GOT3 (cell line): ENCODE data around the gene MAT2A.
"Not testable (repeated sequence)": the region's sequence is repeated elsewhere in the genome, so short reads cannot be mapped to it uniquely, and the experiment has no call there.

Experiments used
- DNase-seq: peaks from one replicate; lab custom pipeline; 2025; ENCODE audit warnings: mixed read lengths; lab: John Stamatoyannopoulos, UW

MAT2A gene

DNA sequence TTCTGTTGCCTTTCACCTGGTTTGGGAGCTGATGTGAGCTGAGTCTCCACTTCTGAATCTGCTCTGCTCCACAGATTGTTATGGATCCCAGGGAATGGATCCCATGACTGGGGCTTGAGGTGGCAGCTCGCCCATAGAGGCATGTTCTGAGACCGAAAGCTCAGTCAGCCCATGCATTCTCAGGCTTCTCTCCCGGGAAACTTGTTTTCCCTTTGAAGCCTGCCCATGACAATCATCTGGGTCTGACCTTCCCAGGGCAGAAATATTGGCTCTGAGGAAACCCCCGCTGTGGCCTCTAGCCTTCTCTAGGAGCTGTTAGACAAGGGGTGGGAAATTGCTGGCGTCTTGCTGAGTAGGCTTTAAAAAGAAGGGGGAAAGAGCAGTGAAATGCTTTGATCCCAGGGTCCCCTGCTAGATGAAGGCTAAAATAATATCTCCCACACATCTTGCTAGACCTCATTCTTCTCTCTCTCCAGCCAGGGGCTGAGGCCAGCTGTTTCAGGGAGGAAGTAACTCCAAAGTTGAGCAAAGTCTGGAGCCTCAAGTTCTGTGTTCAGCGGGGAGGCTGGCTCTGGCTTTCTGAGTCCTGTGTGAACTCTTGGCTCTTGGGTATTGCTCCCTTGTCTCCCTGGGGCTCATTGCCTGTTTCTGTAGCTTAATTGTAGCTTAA, 40.4 kb downstream of the MAT2A start:
- no peak for DNase-seq

DNA sequence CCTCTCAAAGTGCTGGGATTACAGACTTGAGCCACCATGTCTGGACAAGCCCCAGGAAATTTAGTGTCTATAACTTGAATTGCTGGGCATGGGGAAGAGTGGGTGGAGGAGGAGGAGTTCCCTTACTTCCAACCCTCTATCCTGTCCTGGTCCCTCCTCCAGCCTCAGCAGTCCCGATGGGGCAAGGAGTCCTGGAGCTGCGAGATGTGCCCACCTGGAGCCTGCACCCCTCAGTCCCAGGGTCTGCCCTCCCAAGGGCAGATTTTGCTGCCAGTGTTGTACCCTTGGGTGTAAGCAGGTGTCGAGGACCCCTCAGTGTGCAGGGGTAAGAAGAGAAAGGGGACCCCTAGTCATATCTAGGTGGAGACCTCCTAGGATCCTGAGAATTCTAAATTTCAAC, 41.2 kb downstream of the MAT2A start:
- no peak for DNase-seq

DNA sequence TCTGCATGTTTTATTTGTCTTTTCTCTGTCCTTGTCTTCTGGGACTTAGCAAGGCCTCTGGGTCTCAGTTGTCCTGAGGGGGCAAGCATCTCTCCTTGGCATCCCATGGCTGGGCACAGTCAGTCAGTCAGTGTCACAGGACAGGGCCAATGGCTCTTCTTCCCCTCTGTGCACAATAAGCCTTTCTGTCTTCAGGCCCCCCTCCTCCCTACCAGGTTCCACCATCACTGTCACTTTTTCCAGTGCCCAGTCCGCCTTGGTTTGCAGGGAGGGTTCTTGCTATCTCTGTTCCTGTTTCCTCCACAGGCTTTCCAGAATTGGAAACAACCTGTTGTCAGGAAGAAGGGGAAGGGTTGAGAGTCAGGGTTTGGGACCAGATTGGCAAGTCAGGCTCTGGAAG, 43.5 kb downstream of the MAT2A start:
- no peak for DNase-seq

DNA sequence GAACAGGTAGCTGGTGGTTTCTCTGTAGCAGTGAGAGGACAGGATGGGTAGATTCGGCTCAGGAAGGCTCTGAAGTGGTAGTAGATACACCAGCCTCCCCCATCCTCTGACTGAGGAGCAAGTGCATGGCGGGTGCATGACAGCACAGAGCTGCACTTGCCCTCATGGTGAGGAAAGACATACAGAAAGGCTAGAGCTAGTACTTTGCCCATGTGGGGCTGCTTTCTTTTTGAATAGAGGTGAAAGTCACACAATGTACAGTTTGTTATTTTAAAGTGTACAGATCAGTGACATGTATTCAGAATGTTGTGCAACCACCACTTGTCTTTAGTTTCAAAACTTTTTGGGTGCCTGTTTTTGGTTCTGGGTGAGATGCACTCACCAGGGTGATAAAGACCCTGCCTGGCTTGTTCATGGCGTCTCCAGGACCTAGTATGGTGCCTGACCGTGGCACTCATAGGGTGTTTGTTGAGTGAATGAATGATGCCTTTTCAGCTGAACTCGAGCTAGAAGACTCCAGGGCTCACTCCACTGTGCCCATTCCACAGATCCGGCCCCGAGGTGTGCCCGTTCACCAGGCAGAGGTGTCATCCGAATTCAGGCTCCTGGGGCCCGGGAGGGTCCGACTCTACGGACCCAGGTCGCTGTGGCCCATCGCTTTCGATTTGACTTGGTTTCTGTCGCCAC, 44.8 kb downstream of the MAT2A start:
- no peak for DNase-seq

DNA sequence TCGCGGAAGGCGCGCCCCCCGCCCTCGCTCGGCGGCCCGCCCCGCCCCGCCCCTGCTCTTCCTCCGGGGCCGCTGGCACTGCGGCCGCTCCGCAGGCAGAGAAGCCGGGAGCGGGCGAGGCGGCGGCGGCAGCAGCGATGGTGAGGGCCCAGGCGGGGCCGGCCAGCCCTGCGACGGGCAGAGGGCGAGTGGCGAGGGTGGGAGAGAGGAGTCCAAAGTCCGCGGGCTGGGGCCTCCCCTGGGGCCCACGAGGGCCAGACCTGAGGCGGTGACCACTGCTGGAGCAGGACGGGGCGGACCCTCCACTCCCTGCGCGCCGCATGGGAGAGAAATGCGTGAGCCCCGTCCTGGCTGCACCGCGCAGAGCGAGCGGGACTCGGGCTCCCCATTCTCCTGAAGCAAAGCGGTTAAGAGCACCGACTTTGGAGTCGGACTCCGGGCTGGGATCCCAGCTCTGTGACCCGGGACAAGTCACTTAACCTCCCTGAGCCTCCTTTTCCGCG, 45.4 kb downstream of the MAT2A start, which contains the start of gene VAMP5:
Gene VAMP5, plus strand, starts transcription at position 78 of the 503 bp plus-strand sequence. Its CDS starts 60 bp downstream, at position 138.
- no peak for DNase-seq

DNA sequence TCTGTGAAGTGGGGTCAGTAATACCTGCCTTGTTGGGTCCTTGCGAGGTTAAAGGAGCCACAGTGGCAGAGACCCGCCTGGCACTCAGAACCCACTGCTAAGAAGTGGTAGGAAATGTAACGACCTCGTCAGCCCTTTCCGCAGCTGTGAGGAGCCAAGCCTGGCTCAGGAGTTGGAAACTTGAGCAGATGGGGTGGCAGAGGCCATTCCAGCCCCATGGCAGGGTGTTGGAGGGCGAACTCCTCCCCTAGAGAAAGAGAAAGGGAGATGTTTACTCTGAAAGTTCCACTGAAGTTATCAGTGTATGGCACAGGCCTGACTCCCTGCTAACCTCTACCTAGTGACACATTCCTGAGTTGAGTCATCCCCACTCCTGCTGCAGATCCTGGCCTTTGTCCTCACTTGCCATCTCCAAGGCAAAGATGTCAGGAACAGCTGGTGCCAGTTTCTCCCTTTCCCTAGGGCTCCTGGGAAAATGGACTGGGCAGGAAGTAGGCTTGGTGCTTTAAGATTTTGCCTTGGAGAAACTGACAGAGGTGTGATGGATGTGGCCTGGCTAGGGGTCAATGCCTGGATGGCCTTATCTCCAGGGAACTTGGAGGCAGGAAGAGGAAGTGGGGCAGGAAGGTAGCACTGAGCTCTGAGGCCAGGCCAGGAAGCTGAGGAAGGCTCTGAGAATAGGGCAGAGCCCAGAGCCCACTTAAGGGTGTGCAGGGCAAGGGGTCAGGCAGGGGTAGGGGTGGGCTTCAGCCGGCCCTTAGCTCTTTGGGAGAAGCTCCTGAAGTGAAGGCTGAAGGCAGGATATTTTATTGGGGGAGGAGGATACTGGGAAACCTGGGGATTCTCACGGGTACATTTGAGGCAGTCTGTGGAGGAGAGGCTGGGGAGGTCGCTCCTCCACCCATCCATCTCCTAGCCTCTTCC, 46.2 kb downstream of the MAT2A start:
- DNase-seq: no peak

DNA sequence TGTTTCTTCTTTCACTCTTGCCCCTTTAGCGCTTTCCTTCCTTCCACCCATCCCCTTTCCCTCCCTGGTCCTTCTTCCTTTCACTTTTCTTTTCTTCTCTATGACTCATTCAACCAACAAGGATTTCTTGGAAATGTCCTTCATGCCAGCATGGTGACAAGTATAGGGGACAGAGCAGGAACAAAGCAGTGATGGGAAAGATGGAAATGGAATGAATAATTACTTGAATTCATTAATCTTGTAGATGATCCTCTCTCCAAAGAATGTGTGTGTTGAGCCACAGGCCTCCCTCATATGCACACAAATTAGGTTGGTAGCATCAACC, 46.8 kb downstream of the MAT2A start:
- no peak for DNase-seq

DNA sequence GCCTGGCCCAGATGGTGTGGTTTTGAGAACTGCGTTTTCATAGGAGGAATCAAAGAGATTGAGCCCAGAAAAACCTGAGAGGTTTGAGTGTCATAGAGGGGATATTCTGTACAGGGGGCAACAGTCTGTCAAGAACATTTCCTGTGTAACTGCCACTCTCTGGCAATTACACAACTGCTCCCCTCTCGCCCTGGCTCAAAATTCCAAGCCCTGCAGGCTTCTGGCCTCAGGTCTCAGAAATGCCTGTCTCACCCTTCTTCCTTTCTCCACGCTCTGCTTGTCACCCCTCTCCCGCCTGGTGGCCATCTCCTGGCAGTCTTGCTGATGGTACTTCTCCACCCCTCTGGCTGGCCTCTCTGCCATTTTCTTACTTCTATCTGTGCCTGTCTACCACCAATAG, 49.3 kb downstream of the MAT2A start:
- DNase-seq: no peak

DNA sequence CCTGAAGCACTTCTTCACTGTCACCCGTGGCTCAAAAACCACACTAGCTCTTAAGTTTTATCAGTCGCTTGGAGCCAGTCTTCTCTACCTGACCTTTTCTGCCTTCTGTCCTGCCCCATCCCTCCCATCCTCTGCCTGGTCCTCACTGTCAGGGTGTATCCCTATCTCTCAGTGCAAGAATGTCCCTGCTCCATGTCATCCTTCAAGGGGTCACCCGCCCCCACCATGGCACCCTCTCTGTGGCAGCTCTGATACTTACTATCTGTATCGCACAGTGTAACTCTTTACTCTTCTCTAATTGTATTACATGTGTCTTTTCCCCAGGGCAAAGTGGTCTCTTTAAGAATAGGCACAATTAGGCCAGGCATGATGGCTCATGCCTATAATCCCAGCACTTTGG, 49.7 kb downstream of the MAT2A start:
- no peak for DNase-seq

DNA sequence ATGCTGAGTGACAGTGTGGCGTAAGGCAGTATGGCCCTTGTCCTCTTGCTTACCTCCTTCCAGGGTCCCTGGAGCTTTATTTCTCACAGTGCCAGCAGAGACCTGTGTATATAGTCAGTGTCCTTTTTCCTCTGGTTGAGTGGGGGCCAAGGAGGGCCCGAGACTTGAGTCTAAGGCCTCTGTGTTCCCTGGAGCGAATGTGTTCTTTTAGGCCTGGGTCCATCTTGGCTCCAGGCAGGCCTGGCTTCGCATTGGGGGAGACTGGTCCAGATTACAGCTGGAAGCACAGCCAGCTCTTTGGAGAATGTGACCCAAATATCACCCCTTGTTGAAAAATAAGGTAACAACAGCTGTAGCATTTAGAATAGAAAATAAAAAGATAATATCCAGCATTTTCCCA, 50.2 kb downstream of the MAT2A start:
- no peak for DNase-seq

DNA sequence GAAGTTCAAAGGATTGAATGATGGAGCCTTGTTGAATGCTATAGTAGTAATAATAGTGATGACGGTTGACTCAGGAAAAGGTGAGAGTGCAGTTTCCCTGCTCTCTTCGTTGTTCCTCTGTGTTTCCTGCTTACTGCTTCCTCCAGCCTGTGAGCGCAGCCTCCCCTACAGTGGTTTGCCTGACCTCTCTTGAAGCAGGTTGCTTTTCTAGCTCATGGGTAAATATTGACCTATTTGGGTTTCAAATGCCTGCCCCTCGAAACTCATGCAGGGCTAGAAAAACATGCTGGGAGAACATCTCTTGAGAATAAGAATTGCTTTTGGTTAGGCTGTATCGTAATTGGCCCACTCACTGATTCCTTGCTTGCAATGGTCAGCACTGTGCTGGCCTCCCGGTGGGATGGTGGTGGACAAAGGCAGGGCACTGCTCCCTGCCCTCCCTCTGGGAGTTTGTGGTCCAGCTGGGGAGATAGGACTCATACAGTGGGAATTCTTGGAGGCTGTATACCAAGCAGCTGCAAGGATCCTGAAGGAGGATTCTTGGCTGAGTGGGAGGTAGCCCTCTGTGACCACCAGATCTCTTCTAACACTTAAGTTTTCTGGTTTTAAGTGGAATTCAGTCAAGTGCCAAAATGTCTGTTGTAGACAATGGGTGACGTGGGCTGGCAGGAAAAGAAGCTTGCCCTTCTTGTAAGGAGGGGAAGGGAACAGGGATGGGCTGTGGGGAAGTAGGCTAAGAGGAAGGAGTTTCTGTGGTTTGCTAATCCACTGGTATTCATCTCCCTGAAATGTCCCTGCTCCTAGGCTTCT, 51.2 kb downstream of the MAT2A start:
- DNase-seq: peak; percentile 57

DNA sequence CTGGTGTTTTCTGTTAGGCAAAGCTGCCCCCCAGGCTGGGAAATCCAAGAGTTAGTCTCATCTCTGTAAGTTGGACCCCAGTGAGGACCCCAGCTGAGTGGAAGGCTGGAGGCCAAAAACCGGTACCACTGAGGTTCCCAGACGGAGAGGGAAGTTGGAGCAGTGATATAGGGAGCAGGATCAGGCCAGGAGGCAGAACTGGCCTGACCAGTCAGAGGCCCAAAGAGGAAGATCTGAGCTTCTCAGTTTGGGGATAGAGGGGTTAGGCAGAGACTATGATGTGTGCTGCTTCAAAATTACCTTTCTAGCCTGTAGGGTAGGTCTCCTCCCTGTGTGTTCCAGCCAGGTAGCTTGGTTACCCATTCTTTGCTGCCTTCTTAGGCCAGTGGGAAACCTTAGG, 52.0 kb downstream of the MAT2A start:
- no peak for DNase-seq

DNA sequence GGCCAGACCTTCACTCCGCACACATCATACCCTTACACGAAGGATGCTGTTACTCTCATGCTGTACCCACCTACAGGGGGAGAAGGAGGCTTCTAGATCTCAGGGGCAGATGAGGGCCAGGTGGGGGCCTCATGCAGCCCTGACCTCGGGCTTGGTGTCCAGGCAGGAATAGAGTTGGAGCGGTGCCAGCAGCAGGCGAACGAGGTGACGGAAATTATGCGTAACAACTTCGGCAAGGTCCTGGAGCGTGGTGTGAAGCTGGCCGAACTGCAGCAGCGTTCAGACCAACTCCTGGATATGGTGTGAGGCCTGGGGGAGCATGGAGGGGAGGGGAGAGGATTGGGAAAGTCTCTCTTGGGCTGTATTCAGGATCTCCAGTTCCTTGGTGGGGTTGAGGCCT, 52.6 kb downstream of the MAT2A start:
- DNase-seq: no peak

DNA sequence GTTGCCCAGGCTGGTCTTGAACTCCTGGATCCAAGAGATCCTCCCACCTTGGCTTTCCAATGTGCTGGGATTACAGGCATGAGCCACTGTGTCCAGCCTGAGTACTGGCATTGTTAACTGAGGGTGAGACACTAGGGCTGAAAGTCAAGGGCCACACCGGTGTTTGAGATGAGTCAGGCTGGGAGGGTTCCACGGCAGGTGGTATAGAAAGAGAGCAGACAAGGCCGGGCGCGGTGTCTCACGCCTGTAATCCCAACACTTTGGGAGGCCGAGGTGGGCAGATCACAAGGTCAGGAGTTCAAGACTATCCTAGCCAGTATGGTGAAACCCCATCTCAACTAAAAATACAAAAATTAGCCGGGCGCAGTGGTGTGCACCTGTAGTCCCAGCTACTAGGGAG, 53.3 kb downstream of the MAT2A start:
- not testable (repeated sequence) for DNase-seq

DNA sequence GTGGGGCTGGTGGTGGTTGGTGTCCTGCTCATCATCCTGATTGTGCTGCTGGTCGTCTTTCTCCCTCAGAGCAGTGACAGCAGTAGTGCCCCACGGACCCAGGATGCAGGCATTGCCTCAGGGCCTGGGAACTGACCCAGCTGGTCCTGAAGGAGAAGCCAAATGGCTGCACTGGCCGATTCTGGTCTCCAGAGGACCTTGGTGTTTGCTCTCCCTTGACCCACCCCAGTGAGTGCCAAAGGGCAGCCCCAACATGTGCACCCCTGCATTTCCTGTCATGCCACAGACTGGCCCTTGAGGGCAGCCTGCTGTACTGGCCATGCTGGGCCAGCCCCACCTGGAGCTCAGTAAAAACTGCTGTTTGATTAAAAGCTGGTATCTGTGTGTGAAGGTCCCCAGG, 54.1 kb downstream of the MAT2A start:
- no peak for DNase-seq
